HG03108 (cell line): ENCODE data around the gene TMEM187.

Source experiments
- ATAC-seq: cut with Tn5 transposase; IDR thresholded peaks from one replicate; pipeline ENCODE4 v1.9.1; 2021; ENCODE audit warnings: moderate library complexity; ENCODE audit not compliant: unreplicated experiment

The TMEM187 gene

DNA sequence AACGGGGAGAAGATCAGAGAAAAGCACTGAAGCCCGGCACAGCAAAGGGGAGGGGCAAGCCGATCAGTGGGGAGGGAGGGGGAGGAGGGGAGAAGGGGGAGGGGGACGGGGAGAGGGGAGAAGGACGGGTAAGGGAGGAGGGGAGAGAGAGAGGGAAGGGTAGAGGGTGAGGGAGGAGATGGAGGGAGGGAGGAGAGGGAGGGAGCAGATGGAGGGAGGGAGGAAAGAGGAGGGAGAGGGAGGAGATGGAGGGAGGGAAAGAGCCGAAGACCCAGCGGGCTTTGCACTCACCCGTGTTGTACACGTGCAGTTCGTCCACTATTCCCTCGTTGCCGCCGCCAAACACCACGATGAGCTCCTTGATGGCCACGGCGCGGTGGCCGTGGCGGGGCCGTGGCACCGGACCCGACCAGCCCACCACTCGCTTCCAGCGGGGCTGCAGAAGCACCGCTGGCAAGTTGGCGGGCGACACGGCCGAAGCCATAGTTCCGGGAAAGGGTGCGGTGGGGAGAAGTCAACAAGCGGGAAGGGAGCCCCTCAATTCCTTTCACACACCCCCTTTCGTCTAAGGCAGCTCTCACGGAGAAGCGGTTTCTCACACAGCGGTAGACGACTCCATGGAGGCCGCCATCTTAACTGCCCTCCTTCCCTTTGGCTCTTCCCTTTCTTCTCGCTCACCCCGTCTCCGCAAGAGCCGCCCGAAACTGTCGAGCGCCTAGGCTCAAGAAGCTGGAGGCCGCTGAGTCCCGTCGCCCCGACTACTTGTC lies 2.0 kb upstream of the TMEM187 start:
- peak; percentile 3 for ATAC-seq

GRCh38 chrX:153971124-153971449 lies 1.5 kb upstream of the TMEM187 start:
- peak; percentile 32 for ATAC-seq

GRCh38 chrX:153971450-153972367 lies 845 bp upstream of the TMEM187 start, which contains the start of gene HCFC1:
TSS of gene HCFC1 (minus strand) at chrX:153971818. CDS start at chrX:153970840, 978 bp downstream.
- ATAC-seq = peak; percentile 34

GRCh38 chrX:153973127-153974002 lies 811 bp downstream of the TMEM187 start:
- no peak for ATAC-seq

DNA sequence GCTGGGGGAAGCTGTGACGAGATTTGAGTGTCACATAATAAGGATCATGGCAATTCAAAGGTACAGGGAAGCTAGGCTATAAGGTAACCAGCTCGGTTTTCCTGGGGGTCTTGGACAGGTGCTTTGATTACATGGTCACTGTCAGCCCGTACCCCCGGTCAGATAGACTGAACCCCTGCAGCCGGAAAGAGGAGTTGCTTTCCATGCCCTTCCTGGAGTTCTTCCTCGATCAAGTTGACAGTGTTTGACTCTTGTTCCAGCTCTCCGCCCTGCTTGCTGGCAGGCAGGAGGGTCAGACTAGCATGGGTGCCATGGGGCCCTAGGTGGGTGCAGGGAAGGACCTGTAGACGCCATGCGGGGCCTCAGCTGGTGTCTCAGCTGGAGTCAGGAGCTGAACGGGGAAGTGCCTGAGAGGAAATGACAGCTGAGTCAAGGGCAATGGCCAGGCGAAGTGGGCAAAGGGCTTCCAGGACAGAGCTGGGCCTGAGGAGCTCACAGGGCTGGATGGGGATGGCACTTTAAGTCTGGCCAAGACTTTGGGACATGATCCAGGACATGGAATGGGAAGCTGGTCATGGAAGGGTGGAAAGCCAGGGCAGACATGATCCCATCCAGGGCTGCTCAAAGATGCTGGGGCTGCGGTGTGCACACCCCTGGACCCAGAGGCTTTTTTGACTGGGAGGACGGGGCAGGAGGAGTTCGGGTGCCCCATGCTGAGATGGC lies 1.6 kb downstream of the TMEM187 start:
- no peak for ATAC-seq

- no peak for ATAC-seq
Observed at GRCh38 chrX:153974726-153975286, 2.3 kb downstream of the TMEM187 start.

DNA sequence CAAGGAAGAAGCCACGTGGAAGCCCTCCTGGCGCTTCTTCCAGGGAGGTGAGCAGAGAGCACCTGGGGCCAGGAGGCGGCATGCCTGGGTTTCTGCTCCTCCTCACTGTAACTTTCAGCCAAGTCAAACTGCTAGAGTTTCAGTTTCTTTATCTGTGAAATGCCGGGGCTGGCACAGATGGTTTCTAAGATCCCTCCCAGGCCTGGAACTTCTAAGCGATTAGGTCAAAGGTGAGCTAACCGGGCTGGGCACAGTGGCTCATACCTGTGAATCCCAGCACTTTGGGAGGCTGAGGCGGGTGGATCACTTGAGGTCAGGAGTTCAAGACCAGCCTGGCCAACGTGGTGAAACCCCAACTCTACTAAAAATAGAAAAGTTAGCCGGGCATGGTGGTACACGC lies 7.8 kb downstream of the TMEM187 start:
- peak; percentile 49 for ATAC-seq

DNA sequence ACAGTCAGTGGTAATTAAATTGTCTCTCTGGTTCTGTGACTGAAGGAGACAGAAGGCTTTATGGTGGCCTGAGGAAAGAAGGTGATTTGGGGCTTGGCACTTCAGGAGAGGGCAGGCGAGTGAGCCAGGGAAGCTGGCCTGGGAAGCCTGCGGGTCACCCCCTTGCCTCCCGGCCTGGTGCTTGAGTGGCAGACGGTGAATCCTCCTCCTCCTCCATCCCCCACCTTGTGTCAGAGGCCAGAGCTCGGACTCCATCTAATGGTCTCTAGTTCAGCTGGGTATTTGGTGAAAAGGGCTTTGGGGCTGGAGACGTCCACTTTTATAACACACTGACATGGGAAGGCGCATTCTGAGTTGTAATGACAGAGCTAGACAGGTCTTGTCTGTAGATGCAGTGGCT lies 8.7 kb downstream of the TMEM187 start:
- no peak for ATAC-seq

GRCh38 chrX:153981771-153982533 lies 9.4 kb downstream of the TMEM187 start:
- ATAC-seq = no peak

DNA sequence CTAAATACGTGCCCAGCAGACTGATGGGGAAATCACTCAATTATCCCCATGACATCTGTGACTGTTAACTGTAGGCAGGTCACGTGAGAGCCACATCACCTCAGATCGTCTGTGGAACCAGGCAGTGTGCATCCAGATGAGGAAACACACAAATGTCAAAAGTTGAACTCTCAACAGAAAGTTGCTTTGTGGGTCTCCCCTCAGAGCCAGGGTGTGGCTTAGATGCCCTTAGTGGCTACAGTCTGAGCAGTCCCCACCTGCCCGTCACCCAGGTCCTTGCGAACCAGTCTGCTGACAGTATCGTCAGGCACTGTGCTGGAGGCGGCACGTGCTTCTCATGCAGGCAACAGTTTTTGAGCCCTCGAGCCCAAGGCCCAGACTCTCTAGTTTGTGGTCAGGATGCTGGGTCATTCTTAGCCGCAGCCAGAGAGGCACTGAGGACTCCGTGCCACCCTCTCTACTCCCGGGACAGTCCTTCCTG lies 10.8 kb downstream of the TMEM187 start:
- no peak for ATAC-seq

GRCh38 chrX:153984351-153985178 lies 12.0 kb downstream of the TMEM187 start:
- no peak for ATAC-seq

- no peak for ATAC-seq
Observed at GRCh38 chrX:153988493-153988892, 15.9 kb downstream of the TMEM187 start.

- no peak for ATAC-seq
Observed at GRCh38 chrX:153989973-153990655, 17.6 kb downstream of the TMEM187 start.

DNA sequence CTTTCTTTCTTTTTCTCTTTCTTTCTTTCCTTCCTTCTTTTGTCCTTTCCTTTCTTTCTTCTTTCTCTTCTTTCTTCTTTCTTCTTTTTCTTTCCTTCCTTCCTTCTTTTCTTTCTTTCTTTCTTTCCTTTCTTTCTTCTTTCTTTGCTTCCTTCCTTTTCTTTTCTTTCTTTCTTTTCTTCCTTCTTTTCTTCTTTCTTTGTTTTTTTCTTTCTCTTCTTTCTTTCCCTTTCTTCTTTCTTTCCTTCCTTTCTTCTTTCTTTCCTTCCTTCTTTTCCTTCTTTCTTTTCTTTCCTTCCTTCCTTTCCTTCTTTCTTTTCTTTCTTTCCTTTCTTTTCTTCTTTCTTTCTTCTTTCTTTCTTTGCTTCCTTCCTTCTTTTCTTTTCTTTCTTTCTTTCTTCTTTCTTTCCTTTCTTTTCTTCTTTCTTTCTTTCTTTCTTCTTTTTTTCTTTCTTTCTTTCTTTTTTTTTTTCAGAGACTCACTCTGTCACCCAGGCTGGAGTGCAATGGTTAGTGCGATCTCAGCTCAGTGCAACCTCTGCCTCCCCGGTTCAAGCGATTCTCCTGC lies 18.5 kb downstream of the TMEM187 start:
- no peak for ATAC-seq

DNA sequence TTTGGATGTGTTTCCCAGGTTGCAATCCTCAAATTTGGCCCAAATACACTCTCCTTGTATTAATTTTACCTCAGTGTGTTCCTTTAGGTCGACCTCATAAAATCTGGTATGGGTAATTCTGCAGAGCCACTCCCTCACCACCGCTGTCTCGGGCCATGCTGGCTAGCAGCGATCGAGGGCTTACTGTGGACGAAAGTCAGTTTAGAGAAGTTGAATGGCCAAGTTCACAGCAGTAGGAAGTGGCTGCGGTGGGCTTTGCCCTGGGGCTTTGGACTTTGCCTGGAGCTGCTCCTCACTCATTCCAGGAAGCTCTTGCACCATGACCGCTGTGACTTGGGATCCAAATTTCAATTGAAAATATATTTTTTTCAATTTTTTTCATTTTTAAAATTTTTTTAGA lies 19.6 kb downstream of the TMEM187 start:
- ATAC-seq = no peak

DNA sequence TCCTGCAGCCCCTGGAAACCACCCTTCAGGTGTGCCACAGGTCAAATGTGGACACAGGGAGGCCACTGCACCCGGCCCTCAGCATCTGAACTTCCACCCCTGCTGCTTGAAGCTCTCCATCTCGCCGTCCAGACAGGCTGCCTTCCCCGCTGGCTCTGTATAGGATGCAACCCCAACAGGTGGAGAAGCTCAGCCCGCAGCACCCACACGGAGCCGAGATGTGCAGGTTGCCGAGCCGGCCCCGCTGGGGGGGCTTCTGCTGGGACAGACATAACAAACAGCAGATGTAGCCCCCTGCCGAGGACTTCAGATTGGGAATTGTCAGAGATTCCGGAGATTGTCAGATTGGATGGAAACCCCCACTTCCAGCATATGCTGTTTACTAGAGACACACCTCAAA lies 20.5 kb downstream of the TMEM187 start:
- ATAC-seq = no peak

- no peak for ATAC-seq
Observed at GRCh38 chrX:153993978-153994377, 21.4 kb downstream of the TMEM187 start.
